NT2/D1 (cell line): ENCODE results near the gene CCDC146.
"Not testable (repeated sequence)": the region's sequence is repeated elsewhere in the genome, so short reads cannot be mapped to it uniquely, and the experiment has no call there.

ENCODE experiments used
- DNase-seq: peaks from one replicate; pipeline ENCODE4 v3.0.0-alpha.2; 2011; ENCODE audit warnings: low read depth, low spot score
- H3K27me3 ChIP-seq: 2 replicates; pipeline ENCODE4 v1.6.0; 2011; ENCODE audit warnings: mild to moderate bottlenecking; ENCODE audit not compliant: insufficient read length, insufficient read depth
- H3K36me3 ChIP-seq: 2 replicates; pipeline ENCODE4 v1.6.1; 2011; ENCODE audit warnings: mild to moderate bottlenecking, low read length, mixed read lengths; ENCODE audit not compliant: insufficient read depth, insufficient read length
- H3K4me1 ChIP-seq: 2 replicates; pipeline ENCODE4 v1.5.1; 2011; ENCODE audit not compliant: insufficient read depth, insufficient read length
- H3K4me3 ChIP-seq: 2 replicates; pipeline ENCODE4 v1.5.1; 2011; ENCODE audit warnings: low read depth; ENCODE audit not compliant: insufficient read length
- H3K9ac ChIP-seq: 2 replicates; pipeline ENCODE4 v1.6.0; 2011; ENCODE audit warnings: low read depth; ENCODE audit not compliant: insufficient read length
- H3K9me3 ChIP-seq: 2 replicates; pipeline ENCODE4 v1.5.1; 2011; ENCODE audit warnings: mild to moderate bottlenecking, low read length; ENCODE audit not compliant: insufficient read depth

The CCDC146 gene, protein sequence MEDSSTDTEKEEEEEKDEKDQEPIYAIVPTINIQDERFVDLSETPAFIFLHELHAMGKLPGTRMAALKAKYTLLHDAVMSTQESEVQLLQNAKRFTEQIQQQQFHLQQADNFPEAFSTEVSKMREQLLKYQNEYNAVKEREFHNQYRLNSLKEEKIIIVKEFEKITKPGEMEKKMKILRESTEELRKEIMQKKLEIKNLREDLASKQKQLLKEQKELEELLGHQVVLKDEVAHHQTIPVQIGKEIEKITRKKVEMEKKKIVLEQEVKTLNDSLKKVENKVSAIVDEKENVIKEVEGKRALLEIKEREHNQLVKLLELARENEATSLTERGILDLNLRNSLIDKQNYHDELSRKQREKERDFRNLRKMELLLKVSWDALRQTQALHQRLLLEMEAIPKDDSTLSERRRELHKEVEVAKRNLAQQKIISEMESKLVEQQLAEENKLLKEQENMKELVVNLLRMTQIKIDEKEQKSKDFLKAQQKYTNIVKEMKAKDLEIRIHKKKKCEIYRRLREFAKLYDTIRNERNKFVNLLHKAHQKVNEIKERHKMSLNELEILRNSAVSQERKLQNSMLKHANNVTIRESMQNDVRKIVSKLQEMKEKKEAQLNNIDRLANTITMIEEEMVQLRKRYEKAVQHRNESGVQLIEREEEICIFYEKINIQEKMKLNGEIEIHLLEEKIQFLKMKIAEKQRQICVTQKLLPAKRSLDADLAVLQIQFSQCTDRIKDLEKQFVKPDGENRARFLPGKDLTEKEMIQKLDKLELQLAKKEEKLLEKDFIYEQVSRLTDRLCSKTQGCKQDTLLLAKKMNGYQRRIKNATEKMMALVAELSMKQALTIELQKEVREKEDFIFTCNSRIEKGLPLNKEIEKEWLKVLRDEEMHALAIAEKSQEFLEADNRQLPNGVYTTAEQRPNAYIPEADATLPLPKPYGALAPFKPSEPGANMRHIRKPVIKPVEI

DNA sequence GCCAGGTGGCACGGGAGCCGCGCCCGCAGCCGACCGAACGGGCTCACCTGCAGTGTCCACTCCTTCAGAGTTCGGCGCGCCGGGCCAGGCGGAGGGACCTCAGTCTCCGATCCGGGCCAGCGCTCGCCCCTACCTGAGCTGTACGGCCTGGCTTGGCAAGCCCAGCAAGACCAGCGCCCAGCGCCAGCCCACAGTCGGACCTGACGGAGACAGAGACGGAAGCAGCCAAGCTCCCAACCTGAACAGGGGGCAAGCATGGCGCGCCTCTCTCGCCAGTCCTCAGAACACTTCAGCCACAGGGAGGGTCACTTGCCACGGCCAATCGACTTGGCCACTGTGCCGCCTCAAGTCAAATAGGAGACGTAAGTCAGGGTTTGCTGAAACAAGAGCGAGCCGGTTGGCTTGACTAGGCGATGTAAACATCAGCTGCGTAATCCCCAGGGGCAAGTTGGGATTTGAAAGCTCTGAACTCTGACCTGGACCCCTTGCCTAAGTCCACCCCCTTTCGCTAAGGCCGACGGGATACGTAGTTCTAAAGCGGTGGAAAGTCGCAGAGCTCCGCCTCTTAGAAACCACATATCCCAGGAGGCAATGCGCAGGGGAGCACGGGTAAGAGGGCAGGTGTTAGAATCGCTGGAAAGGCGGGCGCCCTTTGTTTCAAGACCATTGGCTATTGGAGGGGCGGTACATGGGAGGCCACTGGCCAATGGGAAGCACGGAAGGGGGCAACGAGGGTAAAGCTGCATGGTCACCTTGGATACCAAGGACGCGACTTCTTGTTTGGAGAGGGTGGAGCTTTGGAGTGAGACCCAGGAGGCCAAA is at the start of gene CCDC146:
TSS of gene CCDC146 (plus strand) at position 756 of the 822 bp plus-strand sequence. CDS start 45,054 bp downstream, outside the sequence.
- not testable (repeated sequence) for H3K27me3 ChIP-seq, H3K36me3 ChIP-seq, H3K9me3 ChIP-seq, H3K4me1 ChIP-seq
- DNase-seq = peak; percentile 99
- Histone ChIP-seq H3K9ac (peak within 1 kb of the TSS; percentile 61), H3K4me3 (peak within 1 kb of the TSS; percentile 70)

DNA sequence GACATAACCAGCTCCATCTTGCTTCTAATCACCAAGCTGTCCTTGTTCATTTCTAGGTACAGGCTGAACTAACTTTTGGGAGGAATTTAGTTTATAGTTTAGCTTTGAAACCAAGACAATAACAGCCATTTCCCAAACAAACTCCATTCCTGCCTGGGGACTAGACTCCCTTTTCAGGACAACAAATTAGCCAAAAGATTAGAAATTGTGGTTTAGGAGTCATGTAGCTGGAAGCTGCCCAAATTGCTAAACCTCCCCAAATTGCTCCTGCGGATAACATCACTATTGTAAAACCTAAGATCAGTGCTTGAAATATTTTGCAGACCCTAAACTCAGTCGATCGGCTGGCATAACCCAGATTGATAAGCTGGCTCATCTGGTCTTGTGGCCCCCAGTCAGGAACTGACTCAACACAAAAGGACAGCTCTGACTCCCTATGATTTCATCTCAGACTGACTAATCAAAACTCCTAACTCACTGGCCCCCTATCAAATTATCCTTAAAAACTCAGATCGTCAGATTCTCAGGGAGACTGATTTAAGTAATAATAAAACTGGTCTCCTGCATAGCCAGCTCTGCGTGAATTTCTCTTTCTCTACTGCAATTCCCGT is 47.5 kb upstream of the CCDC146 start:
- not testable (repeated sequence) for H3K9ac ChIP-seq, DNase-seq, H3K4me1 ChIP-seq, H3K27me3 ChIP-seq, H3K4me3 ChIP-seq, H3K36me3 ChIP-seq, H3K9me3 ChIP-seq

DNA sequence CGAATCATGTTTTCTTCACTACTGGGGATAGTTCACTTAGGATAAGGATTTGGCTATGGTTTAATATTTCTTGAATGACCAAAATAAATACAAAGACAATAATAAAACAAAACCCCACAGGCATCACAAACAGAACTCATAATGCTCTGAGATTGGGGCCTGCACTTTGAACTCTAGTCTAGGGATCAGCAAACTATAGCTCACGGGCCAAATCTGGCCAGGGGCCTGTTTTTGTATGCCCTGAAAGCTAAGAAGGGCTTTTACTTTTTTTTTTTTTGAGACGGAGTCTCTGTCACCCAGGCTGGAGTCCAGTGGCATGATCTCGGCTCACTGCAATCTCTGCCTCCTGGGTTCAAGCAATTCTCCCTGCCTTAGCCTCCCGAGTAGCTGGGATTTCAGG is 45.4 kb upstream of the CCDC146 start:
- not testable (repeated sequence) for H3K36me3 ChIP-seq, H3K27me3 ChIP-seq, H3K9ac ChIP-seq, DNase-seq, H3K4me1 ChIP-seq, H3K9me3 ChIP-seq, H3K4me3 ChIP-seq

DNA sequence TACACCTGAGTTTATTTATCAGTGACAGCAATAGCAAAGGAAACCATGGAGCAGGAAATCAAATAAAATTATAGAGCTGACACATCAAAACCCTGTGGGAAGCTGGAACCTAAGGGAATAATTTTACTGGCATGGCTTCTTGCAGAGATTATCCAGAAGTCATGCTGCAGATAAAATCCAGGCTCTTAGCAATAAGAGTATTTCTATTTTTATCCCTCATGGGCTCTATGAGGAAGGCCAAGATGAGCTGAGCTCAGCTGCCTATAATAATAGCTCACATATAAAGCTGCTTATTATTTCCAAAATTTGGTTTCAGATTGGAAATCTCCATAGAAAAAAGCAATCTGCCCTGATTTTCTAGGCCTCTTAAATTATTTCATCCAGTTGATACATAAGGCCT is 43.3 kb upstream of the CCDC146 start:
- H3K4me3 ChIP-seq, H3K4me1 ChIP-seq, H3K9me3 ChIP-seq, H3K36me3 ChIP-seq, H3K9ac ChIP-seq, DNase-seq, H3K27me3 ChIP-seq: not testable (repeated sequence)

DNA sequence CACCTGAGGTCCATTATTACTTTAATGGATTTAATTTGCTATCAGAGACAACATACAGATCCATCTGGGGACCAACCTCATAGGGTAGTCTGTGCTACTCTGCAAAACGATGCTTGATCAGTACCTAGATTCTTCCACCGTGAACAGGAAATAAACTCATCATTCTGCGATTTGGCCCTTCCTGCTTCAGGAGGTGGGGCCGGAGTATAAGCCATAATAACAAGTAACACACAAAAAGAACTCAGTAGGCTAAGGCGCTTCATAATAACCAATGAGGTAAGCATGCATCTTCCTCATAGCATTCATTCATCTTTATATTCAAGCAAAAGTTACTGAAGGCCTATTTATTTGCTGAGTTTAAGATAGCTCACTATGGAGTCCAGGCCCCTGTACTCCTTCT is 42.8 kb upstream of the CCDC146 start:
- not testable (repeated sequence) for H3K27me3 ChIP-seq, DNase-seq, H3K9me3 ChIP-seq, H3K4me1 ChIP-seq, H3K36me3 ChIP-seq, H3K9ac ChIP-seq, H3K4me3 ChIP-seq

DNA sequence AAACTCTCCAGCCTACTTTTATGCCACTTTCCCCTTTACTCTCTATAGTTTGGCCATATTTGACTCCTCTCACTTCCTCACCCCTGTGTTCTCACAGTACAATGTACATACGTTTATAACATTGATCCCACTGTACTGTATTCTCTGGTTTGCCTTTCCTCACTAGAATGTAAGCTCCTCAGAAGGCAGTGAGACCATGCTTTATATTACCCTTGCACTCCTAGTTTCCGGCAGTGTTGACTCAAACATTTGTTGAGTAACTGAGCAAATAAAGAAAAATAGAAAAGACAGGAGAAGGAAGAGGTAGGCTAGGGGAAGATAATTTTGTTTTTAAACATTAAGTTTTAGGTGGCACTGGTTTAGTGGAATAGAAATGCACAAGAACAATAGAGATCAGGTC is 42.2 kb upstream of the CCDC146 start:
- H3K4me1 ChIP-seq, H3K9ac ChIP-seq, H3K36me3 ChIP-seq, H3K9me3 ChIP-seq, H3K27me3 ChIP-seq, H3K4me3 ChIP-seq, DNase-seq: not testable (repeated sequence)

DNA sequence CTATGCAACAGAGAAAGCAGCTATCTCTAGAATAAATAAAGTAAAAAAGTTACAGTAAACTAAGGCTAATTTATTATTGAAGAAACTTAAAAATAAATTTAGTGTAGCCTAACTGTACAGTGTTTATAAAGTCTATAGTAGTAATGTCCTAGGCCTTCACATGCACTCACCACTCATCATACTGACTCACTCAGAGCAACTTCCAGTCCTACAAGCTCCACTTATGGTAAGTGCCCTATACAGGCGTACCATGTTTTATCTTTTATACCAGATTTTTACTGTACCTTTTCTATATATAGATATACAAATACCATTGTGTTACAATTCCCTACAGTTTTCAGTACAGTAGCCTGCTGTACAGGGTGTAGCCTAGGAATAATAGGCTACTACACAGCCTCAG is 40.2 kb upstream of the CCDC146 start:
- DNase-seq, H3K27me3 ChIP-seq, H3K4me1 ChIP-seq, H3K9ac ChIP-seq, H3K9me3 ChIP-seq, H3K36me3 ChIP-seq, H3K4me3 ChIP-seq: not testable (repeated sequence)

DNA sequence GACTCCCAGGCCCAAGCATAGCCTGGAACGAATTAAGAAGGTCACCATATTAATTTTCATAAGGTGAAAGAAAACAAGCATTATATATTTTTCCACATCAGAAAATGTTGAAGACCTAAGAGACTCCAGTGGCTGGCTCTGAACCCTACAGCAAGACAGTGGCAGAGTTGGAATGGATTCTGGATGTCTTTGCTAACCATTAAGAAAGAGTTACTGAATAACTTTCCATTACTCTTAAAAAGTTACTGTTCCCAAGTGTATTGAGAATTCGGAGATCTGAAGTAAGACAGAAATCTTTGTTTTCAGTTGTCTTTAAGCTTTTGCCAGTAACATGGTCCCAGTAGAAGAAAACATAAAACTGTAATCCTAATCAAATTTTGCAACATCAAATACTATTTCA is 30.1 kb upstream of the CCDC146 start:
- H3K36me3 ChIP-seq, H3K4me3 ChIP-seq, H3K9me3 ChIP-seq, H3K9ac ChIP-seq, H3K4me1 ChIP-seq, DNase-seq, H3K27me3 ChIP-seq: not testable (repeated sequence)

DNA sequence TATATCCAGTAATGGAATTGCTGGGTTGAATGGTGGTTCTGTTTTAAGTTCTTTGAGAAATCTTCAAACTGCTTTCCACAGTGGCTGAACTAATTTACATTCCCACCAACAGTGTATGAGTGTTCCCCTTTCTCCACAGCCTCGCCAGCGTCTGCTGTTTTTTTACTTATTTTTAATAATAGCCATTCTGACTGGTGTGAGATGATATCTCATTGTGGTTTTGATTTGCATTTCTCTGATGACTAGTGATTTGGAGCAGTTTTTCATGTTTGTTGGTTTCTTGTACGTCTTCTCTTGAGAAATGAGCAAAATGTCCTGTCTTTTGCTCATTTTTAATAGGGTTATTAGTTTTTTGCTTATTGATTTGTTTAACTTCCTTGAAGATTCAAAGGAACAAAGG is 21.9 kb upstream of the CCDC146 start:
- H3K4me1 ChIP-seq, H3K9me3 ChIP-seq, H3K27me3 ChIP-seq, H3K9ac ChIP-seq, DNase-seq, H3K4me3 ChIP-seq, H3K36me3 ChIP-seq: not testable (repeated sequence)

DNA sequence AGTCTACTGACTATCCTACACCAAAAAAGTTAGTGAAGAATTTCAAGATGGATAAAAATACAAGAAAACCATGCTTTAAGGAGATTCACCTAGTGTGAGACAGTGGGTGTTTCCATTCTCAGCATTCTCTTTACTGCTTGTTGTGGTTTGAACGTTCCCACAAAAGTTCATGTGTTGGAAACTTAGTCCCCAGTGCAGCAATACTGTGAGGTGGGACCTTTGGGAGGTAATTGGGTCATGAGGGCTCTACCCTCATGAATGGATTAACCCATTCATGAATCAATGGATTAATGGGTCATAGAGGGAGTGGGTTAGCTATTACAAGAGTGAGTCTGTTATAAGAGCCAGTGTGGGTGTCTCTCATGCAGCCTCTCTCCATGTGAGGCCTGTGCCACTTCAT is 21.2 kb upstream of the CCDC146 start:
- H3K36me3 ChIP-seq, H3K9me3 ChIP-seq, H3K9ac ChIP-seq, H3K4me1 ChIP-seq, H3K27me3 ChIP-seq, DNase-seq, H3K4me3 ChIP-seq: not testable (repeated sequence)

DNA sequence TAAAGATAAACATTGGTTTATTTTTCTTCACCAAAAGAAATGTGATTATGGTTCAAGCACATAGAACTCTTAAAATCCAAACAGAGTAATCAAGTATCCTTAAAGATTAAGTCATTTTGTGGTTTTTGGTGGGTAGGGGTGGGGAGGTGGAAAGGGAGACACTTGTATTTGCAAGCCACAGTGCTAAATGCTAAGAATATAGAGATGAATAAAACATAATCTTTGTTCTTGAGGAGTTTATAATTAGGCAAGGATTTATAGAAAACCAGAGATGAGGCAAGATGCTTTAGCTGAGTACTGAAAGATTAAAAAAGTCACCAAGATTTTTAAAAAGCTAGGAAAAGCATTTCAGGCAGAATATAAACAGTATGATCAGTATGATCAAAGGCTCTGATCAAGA is 19.7 kb upstream of the CCDC146 start:
- not testable (repeated sequence) for H3K9ac ChIP-seq, H3K36me3 ChIP-seq, H3K9me3 ChIP-seq, H3K4me1 ChIP-seq, H3K27me3 ChIP-seq, H3K4me3 ChIP-seq, DNase-seq
